Peyer's patch (tissue), 4 donors: ENCODE results near the gene LHX4. TPM values are rescaled to one million over a fixed set of nuclear protein-coding genes. Genes with fewer than 3 reads are reported as not detected.
A peak's percentile ranks its signal among the peaks of the same experiment; 100 is the strongest.

Source experiments
- DNase-seq, 3 donors: peaks; one replicate each; pipeline ENCODE4 v3.0.0-alpha.2; 2017 to 2019
- H3K27ac ChIP-seq, 4 donors: fragments of 200-600 bp; sonication (generic); one replicate each; pipeline ENCODE4 v1.5.1; 2016 to 2019
- H3K27me3 ChIP-seq, 2 donors: fragments of 200-600 bp; sonication (generic); one replicate each; pipeline ENCODE4 v1.5.1; 2019
- H3K36me3 ChIP-seq, 3 donors: fragments of 200-600 bp; sonication (generic); one replicate each; pipeline ENCODE4 v1.5.1; 2016 to 2019
- H3K4me1 ChIP-seq, 4 donors: fragments of 200-600 bp; sonication (generic); one replicate each; pipeline ENCODE4 v1.5.1; 2016 to 2019
- H3K4me3 ChIP-seq, 4 donors: fragments of 200-600 bp; sonication (generic); 1 replicate in 3 of 4; 2 replicates in 1 of 4; pipeline ENCODE4 v1.5.1; 2016 to 2019; ENCODE audit warnings: mild to moderate bottlenecking in 1 of 4
- H3K9me3 ChIP-seq, 4 donors: fragments of 200-600 bp; sonication (generic); one replicate each; pipeline ENCODE4 v1.5.1; 2016 to 2019; ENCODE audit warnings: mild to moderate bottlenecking in 1 of 4
- POLR2A ChIP-seq, 2 donors: fragments of 450-650 bp; IDR thresholded peaks; one replicate each; pipeline ENCODE4 v1.5.1; 2017; ENCODE audit warnings: antibody characterized with exemption in 2 of 2, mild to moderate bottlenecking in 2 of 2, moderate library complexity in 2 of 2
- total RNA-seq, 4 donors: library from RNA; depleted of rRNA; stranded (reverse); fragments of >200 nt; gene quantifications; one replicate each; pipeline ENCODE4 v1.1.0, GENCODE V29; 2016
- TF ChIP-seq, protein P1 (sequence below), 6 experiments: fragments of 450-650 bp in 4 of 6; fragments of 200-600 bp in 2 of 6; sonication (generic) in 1 of 6; IDR thresholded peaks; one replicate each; pipeline ENCODE4 v1.5.1; 2017 to 2019; ENCODE audit warnings: antibody characterized with exemption in 6 of 6, mild to moderate bottlenecking in 3 of 6, moderate library complexity in 1 of 6

Gene LHX4
- 1 to 10 TPM in 1 of 4 donors, under 1 TPM in 3; 0.28 to 1.1 (median 0.68) TPM for total RNA-seq

GRCh38 chr1:180229483-180230415, at the start of gene LHX4:
LHX4 (plus strand) TSS chr1:180230264; CDS start chr1:180230530, 266 bp downstream.
- Histone ChIP-seq H3K36me3 (no peaks in the 10 kb centered on the region), H3K27me3 (peaks cover 3 to 71% of the 10 kb centered on the region in 2 donors), H3K9me3 (peaks cover 0 to 4% (median 0%) of the 10 kb centered on the region in 4 donors), H3K27ac (no peak within 1 kb of the TSS), H3K4me1 (peaks cover 2 to 53% (median 23%) of the 10 kb centered on the region in 4 donors), H3K4me3 (peak within 1 kb of the TSS; percentile 37 to 64 (median 62))
- DNase-seq, result peak in 1 of 3 donors; percentile 54
- no peak for TF ChIP-seq POLR2A (IDR thresholded peaks at IDR 0.05)
- TF ChIP-seq, protein P1, sequence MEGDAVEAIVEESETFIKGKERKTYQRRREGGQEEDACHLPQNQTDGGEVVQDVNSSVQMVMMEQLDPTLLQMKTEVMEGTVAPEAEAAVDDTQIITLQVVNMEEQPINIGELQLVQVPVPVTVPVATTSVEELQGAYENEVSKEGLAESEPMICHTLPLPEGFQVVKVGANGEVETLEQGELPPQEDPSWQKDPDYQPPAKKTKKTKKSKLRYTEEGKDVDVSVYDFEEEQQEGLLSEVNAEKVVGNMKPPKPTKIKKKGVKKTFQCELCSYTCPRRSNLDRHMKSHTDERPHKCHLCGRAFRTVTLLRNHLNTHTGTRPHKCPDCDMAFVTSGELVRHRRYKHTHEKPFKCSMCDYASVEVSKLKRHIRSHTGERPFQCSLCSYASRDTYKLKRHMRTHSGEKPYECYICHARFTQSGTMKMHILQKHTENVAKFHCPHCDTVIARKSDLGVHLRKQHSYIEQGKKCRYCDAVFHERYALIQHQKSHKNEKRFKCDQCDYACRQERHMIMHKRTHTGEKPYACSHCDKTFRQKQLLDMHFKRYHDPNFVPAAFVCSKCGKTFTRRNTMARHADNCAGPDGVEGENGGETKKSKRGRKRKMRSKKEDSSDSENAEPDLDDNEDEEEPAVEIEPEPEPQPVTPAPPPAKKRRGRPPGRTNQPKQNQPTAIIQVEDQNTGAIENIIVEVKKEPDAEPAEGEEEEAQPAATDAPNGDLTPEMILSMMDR (IDR thresholded peaks at IDR 0.05), result no peak

DNA sequence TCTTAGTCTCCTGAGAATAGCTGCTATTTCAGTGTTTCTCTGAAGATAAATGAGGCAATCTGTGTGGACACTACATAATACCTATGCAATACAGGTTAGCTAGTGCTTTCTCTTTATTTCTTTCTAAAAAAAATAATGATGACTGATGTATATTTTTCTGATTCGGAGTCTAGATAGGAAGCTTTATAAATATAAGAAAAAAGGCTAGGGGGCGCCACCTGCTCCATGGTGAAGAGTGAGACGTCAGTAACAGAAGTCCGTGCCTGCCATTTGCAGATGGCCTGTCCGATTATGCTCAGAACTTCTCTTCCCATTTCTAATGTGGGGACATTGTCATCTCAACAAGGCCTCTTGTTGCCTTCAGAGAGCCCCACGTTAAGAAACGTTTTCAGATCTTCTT, 49.0 kb upstream of the LHX4 start:
- Histone ChIP-seq H3K27ac (no peak overlapping the region), H3K36me3 (peaks cover 0 to 40% (median 0%) of the 10 kb centered on the region in 3 donors), H3K27me3 (no peaks in the 10 kb centered on the region), H3K4me1 (no peaks in the 10 kb centered on the region), H3K4me3 (no peak overlapping the region), H3K9me3 (no peaks in the 10 kb centered on the region)
- peak in 2 of 3 donors; percentile 16 to 20 for DNase-seq
- TF ChIP-seq, protein P1 (IDR thresholded peaks at IDR 0.05), result peak in 2 of 6 experiments; percentile 6 to 8
- no peak for TF ChIP-seq POLR2A (IDR thresholded peaks at IDR 0.05)

DNA sequence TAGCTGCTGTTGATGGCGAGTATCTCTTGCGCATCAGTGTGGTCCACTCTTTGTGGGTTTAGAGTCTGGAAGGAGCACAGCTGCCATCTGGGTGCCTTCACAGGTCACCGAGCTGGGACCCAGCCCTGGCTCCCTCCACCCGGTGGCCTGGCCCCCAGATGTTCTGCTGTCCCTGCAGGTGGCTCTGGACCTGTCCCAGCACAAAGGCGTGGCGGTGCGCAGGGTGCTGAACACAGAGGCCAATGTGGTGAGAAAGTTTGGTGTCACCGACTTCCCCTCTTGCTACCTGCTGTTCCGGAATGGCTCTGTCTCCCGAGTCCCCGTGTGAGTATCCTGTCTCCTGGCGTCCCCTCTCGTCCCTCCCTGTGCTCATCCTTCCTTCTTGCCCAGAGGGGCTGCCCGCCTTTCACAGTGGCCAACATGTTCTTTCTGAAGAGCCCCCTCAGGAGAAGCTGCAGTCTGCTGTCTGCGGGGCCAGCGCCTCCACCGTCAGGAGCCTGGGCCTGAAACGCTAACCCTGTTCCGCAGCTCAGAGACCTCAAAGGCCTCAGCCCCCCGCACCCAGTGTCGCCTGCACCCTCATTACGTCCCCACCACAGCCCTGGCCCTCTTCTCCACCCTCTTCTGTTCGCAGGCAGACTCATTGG, 47.9 kb upstream of the LHX4 start:
- no peak overlapping the region for H3K4me3 ChIP-seq
- H3K27ac ChIP-seq, result no peak overlapping the region
- no peaks in the 10 kb centered on the region for H3K4me1 ChIP-seq
- TF ChIP-seq POLR2A (IDR thresholded peaks at IDR 0.05), result no peak
- TF ChIP-seq, protein P1 (IDR thresholded peaks at IDR 0.05), result no peak
- H3K9me3 ChIP-seq, result no peaks in the 10 kb centered on the region
- H3K36me3 ChIP-seq, result peaks cover 0 to 50% (median 0%) of the 10 kb centered on the region in 3 donors
- no peaks in the 10 kb centered on the region for H3K27me3 ChIP-seq
- DNase-seq, result peak in 1 of 3 donors; percentile 40

DNA sequence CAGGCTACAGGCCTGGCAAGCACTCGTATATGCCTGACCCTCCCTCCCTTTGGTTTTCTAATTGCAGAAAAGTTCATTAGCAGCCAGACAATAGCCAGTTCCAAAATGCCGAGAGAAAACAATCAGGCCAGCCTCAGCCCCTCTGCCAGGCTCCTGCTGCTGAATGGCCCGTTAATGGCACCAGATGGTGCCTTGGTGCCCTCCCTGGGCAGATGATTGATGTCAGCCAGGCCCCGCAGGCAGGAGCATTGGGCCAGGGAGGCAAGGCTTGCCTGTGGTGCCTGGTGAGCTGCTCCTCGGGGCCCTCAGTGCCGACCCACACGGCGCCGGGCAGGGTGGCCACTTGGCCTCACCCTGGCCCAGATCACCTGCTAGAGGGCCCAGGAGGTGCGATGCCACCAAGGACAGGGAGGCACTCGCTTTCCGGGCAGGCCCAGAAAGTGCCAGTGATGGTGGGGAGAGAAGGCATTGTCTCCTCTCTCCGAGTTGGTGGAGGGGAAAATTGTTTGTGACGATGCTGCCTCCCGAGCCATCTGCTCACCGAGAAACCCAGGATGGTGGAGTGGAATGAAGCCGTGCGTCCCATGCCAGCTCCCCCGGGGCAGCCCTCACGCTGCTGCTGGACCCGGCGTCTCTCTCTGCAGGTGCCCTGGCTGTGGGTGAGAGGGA, 47.3 kb upstream of the LHX4 start:
- DNase-seq, result peak in 1 of 3 donors; percentile 19
- H3K4me1 ChIP-seq, result no peaks in the 10 kb centered on the region
- no peaks in the 10 kb centered on the region for H3K27me3 ChIP-seq
- no peak for TF ChIP-seq POLR2A (IDR thresholded peaks at IDR 0.05)
- TF ChIP-seq, protein P1 (IDR thresholded peaks at IDR 0.05), result no peak
- no peak overlapping the region for H3K4me3 ChIP-seq
- no peaks in the 10 kb centered on the region for H3K9me3 ChIP-seq
- no peak overlapping the region for H3K27ac ChIP-seq
- peaks cover 0 to 50% (median 0%) of the 10 kb centered on the region in 3 donors for H3K36me3 ChIP-seq

GRCh38 chr1:180183426-180183825, 46.6 kb upstream of the LHX4 start:
- no peaks in the 10 kb centered on the region for H3K4me1 ChIP-seq

More at GRCh38 chr1:180183426-180183825, 46.6 kb upstream of the LHX4 start:
- Histone ChIP-seq H3K4me3 (no peak overlapping the region), H3K27me3 (no peaks in the 10 kb centered on the region), H3K27ac (no peak overlapping the region), H3K36me3 (peaks cover 0 to 52% (median 0%) of the 10 kb centered on the region in 3 donors), H3K9me3 (no peaks in the 10 kb centered on the region)
- TF ChIP-seq, protein P1 (IDR thresholded peaks at IDR 0.05), result no peak
- no peak for TF ChIP-seq POLR2A (IDR thresholded peaks at IDR 0.05)
- DNase-seq, result peak in 1 of 3 donors; percentile 24
